Activated CD8-positive, alpha-beta memory T cell treated with anti-CD3 and anti-CD28 coated beads, Interleukin-2, amount 50 U/mL, for 24 hours (primary cell): ENCODE results near the gene MRFAP1.
"Not testable (repeated sequence)": the region's sequence is repeated elsewhere in the genome, so short reads cannot be mapped to it uniquely, and the experiment has no call there.

Source experiments
- DNase-seq: peaks from one replicate; pipeline ENCODE4 v3.0.0-alpha.2; 2020; ENCODE audit errors: extremely low read depth

Gene MRFAP1

GRCh38 chr4:6668391-6668790 is 27.9 kb downstream of the MRFAP1 start:
- DNase-seq, result no peak

- no peak for DNase-seq
Measured at GRCh38 chr4:6671648-6672047, 31.2 kb downstream of the MRFAP1 start.

- DNase-seq, result no peak
Measured at GRCh38 chr4:6672131-6672530, 31.6 kb downstream of the MRFAP1 start.

- DNase-seq, result not testable (repeated sequence)
Measured at GRCh38 chr4:6672541-6673190, 32.2 kb downstream of the MRFAP1 start.

GRCh38 chr4:6673191-6673659 is 32.7 kb downstream of the MRFAP1 start:
- DNase-seq, result not testable (repeated sequence)

GRCh38 chr4:6673660-6674499 is 33.4 kb downstream of the MRFAP1 start:
- peak; percentile 85 for DNase-seq

- DNase-seq, result no peak
Measured at GRCh38 chr4:6674500-6675149, 34.1 kb downstream of the MRFAP1 start.

GRCh38 chr4:6676722-6677558 is 36.5 kb downstream of the MRFAP1 start:
- DNase-seq, result no peak

GRCh38 chr4:6680372-6681034 is 40.0 kb downstream of the MRFAP1 start:
- DNase-seq, result no peak

GRCh38 chr4:6681191-6681590 is 40.7 kb downstream of the MRFAP1 start:
- no peak for DNase-seq

- DNase-seq, result no peak
Measured at GRCh38 chr4:6682862-6683590, 42.5 kb downstream of the MRFAP1 start.

GRCh38 chr4:6684656-6685055 is 44.2 kb downstream of the MRFAP1 start:
- no peak for DNase-seq

GRCh38 chr4:6686104-6686787 is 45.8 kb downstream of the MRFAP1 start:
- no peak for DNase-seq

GRCh38 chr4:6687947-6688878 is 47.7 kb downstream of the MRFAP1 start:
- no peak for DNase-seq

GRCh38 chr4:6688879-6689505 is 48.5 kb downstream of the MRFAP1 start:
- peak; percentile 47 for DNase-seq

GRCh38 chr4:6689506-6689960 is 49.0 kb downstream of the MRFAP1 start:
- DNase-seq, result no peak
